Parathyroid adenoma (tissue), 2 donors: Measurements from ENCODE around the gene CDX1.
"Not testable (repeated sequence)": the region's sequence is repeated elsewhere in the genome, so short reads cannot be mapped to it uniquely, and the experiment has no call there.

Source experiments
- H2AFZ ChIP-seq: fragments of 300-600 bp; sonication (generic); one replicate; pipeline ENCODE4 v1.7.0; 2017; ENCODE audit warnings: antibody characterized with exemption, mild to moderate bottlenecking
- H3K27ac ChIP-seq: fragments of 300-600 bp; sonication (generic); one replicate; pipeline ENCODE4 v1.7.0; 2017
- H3K27me3 ChIP-seq: fragments of 300-600 bp; sonication (generic); one replicate; pipeline ENCODE4 v1.7.0; 2017; ENCODE audit warnings: low read length; ENCODE audit not compliant: control insufficient read depth, insufficient read depth
- H3K36me3 ChIP-seq: fragments of 300-600 bp; sonication (generic); one replicate; pipeline ENCODE4 v1.7.0; 2017; ENCODE audit warnings: low read length; ENCODE audit not compliant: control insufficient read depth, insufficient read depth
- H3K4me1 ChIP-seq: fragments of 300-600 bp; sonication (generic); one replicate; pipeline ENCODE4 v1.7.0; 2017; ENCODE audit warnings: control low read depth
- H3K4me2 ChIP-seq: fragments of 300-600 bp; sonication (generic); one replicate; pipeline ENCODE4 v1.7.0; 2017; ENCODE audit warnings: low read length
- H3K4me3 ChIP-seq: fragments of 300-600 bp; sonication (generic); one replicate; pipeline ENCODE4 v1.7.0; 2017; ENCODE audit warnings: low read depth, low read length
- H3K79me2 ChIP-seq: fragments of 300-600 bp; sonication (generic); one replicate; pipeline ENCODE4 v1.7.0; 2017; ENCODE audit warnings: control low read depth
- H3K9ac ChIP-seq: fragments of 300-600 bp; sonication (generic); one replicate; pipeline ENCODE4 v1.7.0; 2017; ENCODE audit warnings: mild to moderate bottlenecking
- H3K9me3 ChIP-seq: fragments of 300-600 bp; sonication (generic); one replicate; pipeline ENCODE4 v1.7.0; 2017; ENCODE audit warnings: low read length; ENCODE audit not compliant: control insufficient read depth
- CTCF ChIP-seq: fragments of 300-600 bp; sonication (generic); IDR thresholded peaks from one replicate; pipeline ENCODE4 v1.7.0; 2017; ENCODE audit warnings: antibody characterized with exemption, mild to moderate bottlenecking
- donor health status: primary hyperparathyroidism.

Gene CDX1

DNA sequence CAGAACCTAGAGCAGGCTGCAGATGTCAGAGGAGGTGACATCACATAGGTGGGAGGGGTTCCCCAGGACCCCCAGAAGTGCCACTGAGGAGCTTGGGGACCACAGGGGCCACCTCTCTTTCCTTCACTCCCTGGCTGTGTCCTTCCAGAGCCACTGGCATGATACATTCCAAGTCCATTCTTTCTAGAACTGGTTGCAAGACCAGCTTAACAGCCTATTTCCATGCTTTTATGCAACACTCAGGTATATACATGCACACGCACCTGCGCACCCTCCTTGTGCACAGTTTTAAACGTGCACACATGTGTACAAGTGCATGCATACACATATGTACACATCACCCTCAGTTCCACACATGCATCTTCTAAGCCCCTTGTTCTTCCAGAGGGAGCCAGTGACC lies 63.0 kb downstream of the CDX1 start:
- H3K9me3 ChIP-seq = no peaks in the 10 kb centered on the region
- H3K27me3 ChIP-seq = no peaks in the 10 kb centered on the region
- H3K4me2 ChIP-seq = no peak overlapping the region
- H3K4me1 ChIP-seq = no peaks in the 10 kb centered on the region
- no peak overlapping the region for H2AFZ ChIP-seq
- no peaks in the 10 kb centered on the region for H3K79me2 ChIP-seq
- H3K4me3 ChIP-seq = no peak overlapping the region
- no peaks in the 10 kb centered on the region for H3K36me3 ChIP-seq
- no peak for TF ChIP-seq CTCF
- no peak overlapping the region for H3K27ac ChIP-seq
- H3K9ac ChIP-seq = no peak overlapping the region

DNA sequence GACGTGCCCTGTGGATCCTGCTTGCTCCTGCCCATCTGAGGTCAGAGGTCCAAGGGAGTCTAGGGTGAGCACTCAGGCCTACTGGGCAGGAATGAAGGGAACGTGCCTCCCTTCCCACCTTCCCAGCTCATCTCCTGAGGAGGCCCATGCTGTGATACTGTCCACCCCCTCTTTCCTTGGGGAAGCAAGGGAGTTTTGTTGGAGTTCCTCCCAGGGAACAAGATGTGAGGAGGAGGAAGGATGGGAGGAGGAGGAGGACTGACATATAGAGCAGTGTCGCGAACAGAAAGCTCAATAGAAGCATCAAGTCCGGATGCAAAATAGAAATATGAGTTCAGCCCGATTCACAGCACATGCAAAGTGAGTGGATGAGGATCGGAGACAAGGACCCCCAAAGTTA lies 64.3 kb downstream of the CDX1 start:
- Histone ChIP-seq H3K27me3 (no peaks in the 10 kb centered on the region), H3K4me3 (no peak overlapping the region), H3K79me2 (no peaks in the 10 kb centered on the region), H3K4me2 (no peak overlapping the region), H2AFZ (no peak overlapping the region), H3K9me3 (no peaks in the 10 kb centered on the region), H3K9ac (no peak overlapping the region), H3K27ac (no peak overlapping the region), H3K4me1 (no peaks in the 10 kb centered on the region), H3K36me3 (no peaks in the 10 kb centered on the region)
- TF ChIP-seq CTCF = no peak

GRCh38 chr5:150233706-150234105 lies 67.1 kb downstream of the CDX1 start:
- H2AFZ ChIP-seq, H3K4me2 ChIP-seq, H3K27me3 ChIP-seq, H3K9ac ChIP-seq, H3K4me3 ChIP-seq, H3K36me3 ChIP-seq, H3K27ac ChIP-seq, H3K4me1 ChIP-seq, H3K79me2 ChIP-seq, H3K9me3 ChIP-seq: not testable (repeated sequence)
